SU-DHL-6 (cell line): ENCODE measurements around the gene FBXO41.

Experiments
- H2AFZ ChIP-seq: fragments of 200-600 bp; sonication (generic); 2 replicates; pipeline ENCODE4 v1.6.1; 2014; ENCODE audit warnings: low read depth, mild to moderate bottlenecking, moderate library complexity, mixed read lengths, antibody characterized with exemption, low read length; ENCODE audit not compliant: severe bottlenecking
- H3F3A ChIP-seq: fragments of 200-600 bp; shearing (Covaris generic); 2 replicates; pipeline ENCODE4 v1.6.0; 2016; ENCODE audit warnings: antibody characterized with exemption, mild to moderate bottlenecking; ENCODE audit not compliant: insufficient read depth
- H3K27ac ChIP-seq: fragments of 200-600 bp; sonication (generic); 2 replicates; pipeline ENCODE4 v1.5.1; 2016; ENCODE audit warnings: low read depth, mild to moderate bottlenecking, low read length, moderate library complexity, mixed read lengths
- H3K27me3 ChIP-seq: fragments of 200-600 bp; sonication (generic), shearing (Covaris generic); 2 replicates; pipeline ENCODE4 v1.6.0; 2014; ENCODE audit warnings: mild to moderate bottlenecking, low read length
- H3K36me3 ChIP-seq: fragments of 200-600 bp; sonication (generic); 2 replicates; pipeline ENCODE4 v1.6.1; 2014; ENCODE audit warnings: mild to moderate bottlenecking, low read length, mixed read lengths
- H3K4me2 ChIP-seq: fragments of 300-600, 200-600 bp; shearing (Covaris generic), sonication (generic); 2 replicates; pipeline ENCODE4 v1.6.0; 2014; ENCODE audit warnings: low read length, low read depth, mild to moderate bottlenecking; ENCODE audit not compliant: poor library complexity, severe bottlenecking
- H3K4me3 ChIP-seq: fragments of 200-600 bp; sonication (generic); 2 replicates; pipeline ENCODE4 v1.5.1; 2014; ENCODE audit warnings: antibody characterized with exemption, low read length, mild to moderate bottlenecking, mixed read lengths; ENCODE audit not compliant: insufficient read depth, poor library complexity, severe bottlenecking
- H3K79me2 ChIP-seq: fragments of 200-600 bp; sonication (generic); 2 replicates; pipeline ENCODE4 v1.6.1; 2014; ENCODE audit warnings: mild to moderate bottlenecking, low read length, moderate library complexity; ENCODE audit not compliant: insufficient read depth
- H3K9ac ChIP-seq: fragments of 200-600 bp; sonication (generic); 2 replicates; pipeline ENCODE4 v1.7.0; 2014; ENCODE audit warnings: mild to moderate bottlenecking, low read length
- H3K9me2 ChIP-seq: fragments of 200-600 bp; sonication (generic); replicated peaks from 2 replicates; pipeline ENCODE4 v1.6.1; 2014; ENCODE audit warnings: low read length; ENCODE audit not compliant: insufficient read depth
- H3K9me3 ChIP-seq: fragments of 200-600 bp; sonication (generic); 2 replicates; pipeline ENCODE4 v1.6.1; 2014; ENCODE audit warnings: low read length, mixed read lengths; ENCODE audit not compliant: insufficient read depth
- H4K20me1 ChIP-seq: fragments of 200-600 bp; sonication (generic); 2 replicates; pipeline ENCODE4 v1.6.1; 2014; ENCODE audit warnings: low read depth, mild to moderate bottlenecking, antibody characterized with exemption, low read length, moderate library complexity, mixed read lengths
- CTCF ChIP-seq: fragments of 200-600 bp; sonication (generic); IDR thresholded peaks from one replicate; pipeline ENCODE4 v1.5.1; 2017; ENCODE audit warnings: antibody characterized with exemption, mild to moderate bottlenecking, low read length, moderate library complexity; ENCODE audit not compliant: insufficient read depth, poor library complexity, severe bottlenecking
- EZH2phosphoT487 ChIP-seq: fragments of 200-600 bp; sonication (generic), shearing (Covaris generic); conservative IDR thresholded peaks from 2 replicates; pipeline ENCODE4 v1.6.1; 2018; ENCODE audit warnings: mild to moderate bottlenecking, antibody characterized with exemption, low read length, moderate library complexity, mixed read lengths

FBXO41 gene

GRCh38 chr2:73232403-73233153, 51.7 kb downstream of the FBXO41 start:
- peak overlapping the region; percentile 61 for H3K4me3 ChIP-seq
- peak overlapping the region; percentile 70 for H3K9ac ChIP-seq
- peak overlapping the region; percentile 95 for H3K4me2 ChIP-seq
- H3F3A ChIP-seq, result peaks cover 5% of the 10 kb centered on the region; the same call in 1 of the 2 replicates
- H3K9me2 ChIP-seq, result no peaks in the 10 kb centered on the region
- peaks cover 35% of the 10 kb centered on the region for H3K79me2 ChIP-seq
- H3K36me3 ChIP-seq, result no peaks in the 10 kb centered on the region
- peak overlapping the region; percentile 83 for H2AFZ ChIP-seq
- H3K9me3 ChIP-seq, result no peaks in the 10 kb centered on the region
- no peaks in the 10 kb centered on the region for H3K27me3 ChIP-seq
- H4K20me1 ChIP-seq, result peaks cover 16% of the 10 kb centered on the region; the same call in 1 of the 2 replicates
- TF ChIP-seq EZH2phosphoT487 (no peak), CTCF (no peak)
- H3K27ac ChIP-seq, result 0 out of 2 replicates have a peak overlapping the region, but pooled peaks have one; percentile 34

- Histone ChIP-seq H3K79me2 (no peaks in the 10 kb centered on the region; the same call in 1 of the 2 replicates), H3F3A (peaks cover 2% of the 10 kb centered on the region; the same call in 1 of the 2 replicates), H3K36me3 (no peaks in the 10 kb centered on the region), H3K9me2 (no peaks in the 10 kb centered on the region), H3K4me2 (no peak overlapping the region), H3K9ac (no peak overlapping the region), H3K27me3 (no peaks in the 10 kb centered on the region), H3K27ac (no peak overlapping the region), H3K9me3 (no peaks in the 10 kb centered on the region), H2AFZ (no peak overlapping the region), H4K20me1 (no peaks in the 10 kb centered on the region), H3K4me3 (no peak overlapping the region)
- TF ChIP-seq CTCF, result no peak
- no peak for TF ChIP-seq EZH2phosphoT487
These were observed 55.6 kb downstream of the FBXO41 start for GRCh38 chr2:73228631-73229030.

- no peaks in the 10 kb centered on the region for H3K9me2 ChIP-seq
- no peaks in the 10 kb centered on the region for H3K9me3 ChIP-seq
- no peak overlapping the region for H3K4me3 ChIP-seq
- no peak for TF ChIP-seq CTCF
- no peak for TF ChIP-seq EZH2phosphoT487
- no peak overlapping the region for H2AFZ ChIP-seq
- no peaks in the 10 kb centered on the region for H3K36me3 ChIP-seq
- H3K4me2 ChIP-seq, result no peak overlapping the region
- no peaks in the 10 kb centered on the region for H3K79me2 ChIP-seq
- no peak overlapping the region for H3K9ac ChIP-seq
- no peak overlapping the region for H3K27ac ChIP-seq
- H3F3A ChIP-seq, result no peaks in the 10 kb centered on the region
- H4K20me1 ChIP-seq, result no peaks in the 10 kb centered on the region
- no peaks in the 10 kb centered on the region for H3K27me3 ChIP-seq
These were observed 57.2 kb downstream of the FBXO41 start for GRCh38 chr2:73227086-73227485.
